GM18498 (cell line): ENCODE results near the gene ZNF322.

Experiments used
- ATAC-seq: cut with Tn5 transposase; IDR thresholded peaks from one replicate; pipeline ENCODE4 v1.9.1; 2021; ENCODE audit warnings: mild to moderate bottlenecking, moderate library complexity; ENCODE audit not compliant: unreplicated experiment

ZNF322 gene

GRCh38 chr6:26593278-26594130 is 66.0 kb downstream of the ZNF322 start:
- no peak for ATAC-seq

GRCh38 chr6:26592649-26593048 is 66.9 kb downstream of the ZNF322 start:
- ATAC-seq = no peak

GRCh38 chr6:26588965-26589364 is 70.6 kb downstream of the ZNF322 start:
- ATAC-seq = no peak
